ENCODE results near the gene RRP36. TPM values are rescaled to one million over a fixed set of nuclear protein-coding genes. Genes with fewer than 3 reads are reported as not detected.

Gene RRP36
- total RNA-seq, 1 experiment from 2014 or later: 115 TPM

DNA sequence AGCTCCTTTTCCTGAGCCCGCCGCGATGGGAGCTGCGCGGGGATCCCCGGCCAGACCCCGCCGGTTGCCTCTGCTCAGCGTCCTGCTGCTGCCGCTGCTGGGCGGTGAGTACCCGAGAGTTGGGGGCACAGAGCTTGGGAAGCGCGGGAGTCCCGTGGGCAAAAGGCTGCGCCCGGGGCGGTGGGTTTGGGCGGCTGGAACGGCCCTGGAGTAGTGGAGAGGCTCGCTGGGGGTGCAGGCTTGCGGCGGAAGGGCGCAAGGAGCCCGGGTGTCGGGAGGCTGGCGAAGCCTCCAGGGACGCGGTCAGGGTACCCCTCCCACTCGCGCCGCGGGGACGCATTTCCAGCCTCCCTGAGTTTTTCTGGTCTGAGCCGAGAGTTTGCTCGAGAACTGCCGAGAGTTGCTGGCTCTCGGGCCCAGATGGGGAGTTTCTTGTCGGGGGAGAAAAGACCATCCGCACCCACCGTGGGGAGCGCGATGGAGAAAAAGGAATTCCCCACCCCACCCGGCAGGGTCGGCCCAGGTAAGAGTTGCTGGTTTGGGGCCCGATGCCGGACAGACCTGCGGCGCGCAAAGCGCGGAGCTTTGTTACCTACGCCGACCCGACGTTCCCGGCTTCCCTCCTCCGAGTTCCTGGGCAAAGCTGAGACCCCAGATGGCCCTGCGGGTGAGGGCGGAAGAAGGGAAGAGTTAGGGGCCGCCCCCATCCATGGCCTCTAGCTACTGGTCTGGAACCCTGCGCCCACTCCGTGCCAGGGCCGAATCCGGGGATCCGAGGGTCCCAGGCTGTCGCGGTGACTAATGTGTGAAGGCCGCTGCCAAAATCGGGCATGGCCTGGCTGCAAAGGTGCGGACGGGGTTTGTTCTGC, 55.3 kb downstream of the RRP36 start:
- TF ChIP-seq EZH2 (IDR thresholded peaks at IDR 0.05; ENCODE audit: borderline replicate concordance, low read depth, low read length, poor library complexity, severe bottlenecking): no peak
- TF ChIP-seq CTCF (conservative IDR thresholded peaks at IDR 0.05; ENCODE audit: low read depth, low read length): no peak
- BruUV-seq (replicated peaks): no TSS peak

DNA sequence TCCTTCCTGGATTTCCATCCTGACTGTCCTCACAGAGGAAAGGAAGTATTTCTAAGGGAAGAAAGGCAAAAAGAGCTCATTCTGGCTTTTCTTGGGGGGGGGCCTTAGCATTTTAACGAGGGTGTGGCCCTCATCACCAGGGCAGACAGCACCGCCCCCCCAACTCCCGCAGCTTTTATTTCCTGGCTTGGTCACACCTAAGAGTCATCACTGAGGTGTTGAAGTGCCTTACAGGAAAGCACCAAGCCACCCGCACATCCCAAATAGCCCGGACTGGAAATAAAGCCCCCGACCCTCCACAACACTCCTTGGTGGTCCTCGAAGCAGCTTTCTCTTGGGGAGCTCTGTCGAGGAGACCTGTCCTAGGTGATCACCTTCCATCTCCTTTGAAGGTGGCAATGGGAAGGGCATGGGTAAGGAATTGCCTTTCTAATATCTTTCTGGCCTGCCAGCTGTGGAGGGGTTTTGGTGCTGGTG, 55.9 kb downstream of the RRP36 start:
- Histone ChIP-seq H3K27me3 (replicated peaks; ENCODE audit: insufficient read depth, low read depth, low read length, poor library complexity) (no peaks in the 10 kb centered on the region), H3K36me3 (ENCODE audit: insufficient read depth, low read length, poor library complexity, severe bottlenecking) (no peaks in the 10 kb centered on the region), H3K4me3 (ENCODE audit: low read depth, low read length, poor library complexity, severe bottlenecking) (peak overlapping the region; percentile 98), H3K9me3 (ENCODE audit: low read depth, low read length, poor library complexity, severe bottlenecking) (no peaks in the 10 kb centered on the region), H3K4me1 (ENCODE audit: insufficient read depth, low read length, poor library complexity, severe bottlenecking) (peaks cover 27% of the 10 kb centered on the region), H3K27ac (ENCODE audit: low read depth, low read length, poor library complexity, severe bottlenecking) (peak overlapping the region; percentile 91)
- ChIA-PET POLR2A (ENCODE audit: low non-redundant PET) (no interaction called here), CTCF (no interaction called here)
- TF ChIP-seq EZH2 (IDR thresholded peaks at IDR 0.05; ENCODE audit: borderline replicate concordance, low read depth, low read length, poor library complexity, severe bottlenecking) (no peak), CTCF (conservative IDR thresholded peaks at IDR 0.05; ENCODE audit: low read depth, low read length) (no peak)
- no TSS peak for BruUV-seq (replicated peaks)
- no peak for DNase-seq (ENCODE audit: low spot score)
- intact Hi-C loops (cut with micrococcal nuclease; ENCODE audit: unreplicated experiment): no loop called here

More for the DNA sequence above, 55.3 kb downstream of the RRP36 start:
- CTCF ChIA-PET: interaction anchor here (1.3 kb wide), 2 partner anchors 63 to 67 kb away, joined by 6 to 8 read pairs; partner anchors contain the start of genes KLHDC3 and MEA1
- Histone ChIP-seq H3K4me3 (ENCODE audit: low read depth, low read length, poor library complexity, severe bottlenecking) (peak overlapping the region; percentile 98), H3K27me3 (replicated peaks; ENCODE audit: insufficient read depth, low read depth, low read length, poor library complexity) (no peaks in the 10 kb centered on the region), H3K4me1 (ENCODE audit: insufficient read depth, low read length, poor library complexity, severe bottlenecking) (peaks cover 27% of the 10 kb centered on the region), H3K27ac (ENCODE audit: low read depth, low read length, poor library complexity, severe bottlenecking) (peak overlapping the region; percentile 91), H3K36me3 (ENCODE audit: insufficient read depth, low read length, poor library complexity, severe bottlenecking) (no peaks in the 10 kb centered on the region), H3K9me3 (ENCODE audit: low read depth, low read length, poor library complexity, severe bottlenecking) (no peaks in the 10 kb centered on the region)
- intact Hi-C loops (cut with micrococcal nuclease; ENCODE audit: unreplicated experiment): no loop called here
- POLR2A ChIA-PET (ENCODE audit: low non-redundant PET): no interaction called here
- peak; percentile 49 for DNase-seq (ENCODE audit: low spot score)

- Histone ChIP-seq H3K36me3 (ENCODE audit: insufficient read depth, low read length, poor library complexity, severe bottlenecking) (no peaks in the 10 kb centered on the region), H3K27ac (ENCODE audit: low read depth, low read length, poor library complexity, severe bottlenecking) (peak overlapping the region; percentile 91), H3K27me3 (replicated peaks; ENCODE audit: insufficient read depth, low read depth, low read length, poor library complexity) (no peaks in the 10 kb centered on the region), H3K9me3 (ENCODE audit: low read depth, low read length, poor library complexity, severe bottlenecking) (no peaks in the 10 kb centered on the region), H3K4me1 (ENCODE audit: insufficient read depth, low read length, poor library complexity, severe bottlenecking) (peaks cover 27% of the 10 kb centered on the region), H3K4me3 (ENCODE audit: low read depth, low read length, poor library complexity, severe bottlenecking) (peak overlapping the region; percentile 98)
- POLR2A ChIA-PET (ENCODE audit: low non-redundant PET): no interaction called here
- BruUV-seq (replicated peaks): no TSS peak
- TF ChIP-seq CTCF (conservative IDR thresholded peaks at IDR 0.05; ENCODE audit: low read depth, low read length): no peak
- no peak for TF ChIP-seq EZH2 (IDR thresholded peaks at IDR 0.05; ENCODE audit: borderline replicate concordance, low read depth, low read length, poor library complexity, severe bottlenecking)
- CTCF ChIA-PET: no interaction called here
- intact Hi-C loops (cut with micrococcal nuclease; ENCODE audit: unreplicated experiment): no loop called here
- peak; percentile 29 for DNase-seq (ENCODE audit: low spot score)
Observed at GRCh38 chr6:43077981-43078511, 56.6 kb downstream of the RRP36 start.
